GM19238 (cell line): ENCODE results near the gene BACH2.
"Not testable (repeated sequence)": the region's sequence is repeated elsewhere in the genome, so short reads cannot be mapped to it uniquely, and the experiment has no call there.

Source experiments
- DNase-seq: peaks from one replicate; pipeline ENCODE4 v3.0.0; 2011; ENCODE audit warnings: low spot score; ENCODE audit not compliant: insufficient read length

The BACH2 gene

DNA sequence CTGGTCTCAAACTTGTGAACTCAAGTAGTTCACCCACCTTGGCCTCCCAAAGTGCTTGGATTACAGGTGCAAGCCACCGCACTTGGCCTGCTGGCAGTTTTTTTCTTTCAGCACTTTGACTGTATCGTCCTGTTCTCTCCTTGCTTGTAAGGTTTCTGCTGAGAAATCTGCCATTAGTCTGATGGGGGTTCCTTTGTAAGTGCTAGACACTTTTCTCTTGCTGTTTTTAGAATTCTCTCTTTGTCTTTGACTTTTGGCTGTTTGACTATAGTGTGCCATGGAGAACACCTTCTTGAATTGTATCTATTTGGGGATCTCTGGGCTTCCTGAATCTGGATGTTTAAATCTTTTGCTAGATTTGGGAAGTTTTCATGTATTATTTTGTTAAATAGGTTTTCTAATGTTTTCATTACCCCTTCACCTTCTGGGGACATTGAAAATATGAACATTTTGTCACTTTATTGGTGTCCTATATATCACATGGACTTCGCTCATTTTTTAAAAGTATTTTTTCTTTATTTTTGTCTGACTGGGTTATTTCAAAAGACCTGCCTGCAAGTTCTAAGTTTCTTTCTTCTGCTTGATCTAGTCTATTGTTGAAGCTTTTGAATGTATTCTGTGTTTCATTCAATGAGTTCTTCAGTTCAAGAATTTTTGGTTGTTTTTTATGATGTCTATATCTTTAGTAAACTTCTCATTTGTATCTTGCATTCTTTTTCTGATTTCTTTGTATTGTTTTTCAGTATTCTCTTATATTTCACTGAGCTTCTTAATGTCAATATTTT lies 380.3 kb downstream of the BACH2 start:
- DNase-seq: no peak

DNA sequence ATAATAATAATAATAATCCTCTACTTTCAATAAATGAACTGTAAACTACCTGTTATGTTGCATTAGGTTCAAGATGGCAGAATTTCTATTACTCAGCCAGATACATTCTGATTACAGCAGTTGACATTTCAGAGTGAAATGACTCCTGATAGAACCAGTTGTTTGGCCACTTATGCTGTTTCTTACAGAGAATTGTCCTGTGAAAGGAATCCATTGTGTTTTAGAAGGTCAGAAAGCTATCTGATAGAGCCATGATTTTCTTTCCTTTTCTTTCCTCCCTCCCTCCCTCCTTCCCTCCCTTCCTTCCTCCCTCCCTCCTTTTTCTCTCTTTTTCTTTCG lies 385.8 kb downstream of the BACH2 start:
- no peak for DNase-seq

DNA sequence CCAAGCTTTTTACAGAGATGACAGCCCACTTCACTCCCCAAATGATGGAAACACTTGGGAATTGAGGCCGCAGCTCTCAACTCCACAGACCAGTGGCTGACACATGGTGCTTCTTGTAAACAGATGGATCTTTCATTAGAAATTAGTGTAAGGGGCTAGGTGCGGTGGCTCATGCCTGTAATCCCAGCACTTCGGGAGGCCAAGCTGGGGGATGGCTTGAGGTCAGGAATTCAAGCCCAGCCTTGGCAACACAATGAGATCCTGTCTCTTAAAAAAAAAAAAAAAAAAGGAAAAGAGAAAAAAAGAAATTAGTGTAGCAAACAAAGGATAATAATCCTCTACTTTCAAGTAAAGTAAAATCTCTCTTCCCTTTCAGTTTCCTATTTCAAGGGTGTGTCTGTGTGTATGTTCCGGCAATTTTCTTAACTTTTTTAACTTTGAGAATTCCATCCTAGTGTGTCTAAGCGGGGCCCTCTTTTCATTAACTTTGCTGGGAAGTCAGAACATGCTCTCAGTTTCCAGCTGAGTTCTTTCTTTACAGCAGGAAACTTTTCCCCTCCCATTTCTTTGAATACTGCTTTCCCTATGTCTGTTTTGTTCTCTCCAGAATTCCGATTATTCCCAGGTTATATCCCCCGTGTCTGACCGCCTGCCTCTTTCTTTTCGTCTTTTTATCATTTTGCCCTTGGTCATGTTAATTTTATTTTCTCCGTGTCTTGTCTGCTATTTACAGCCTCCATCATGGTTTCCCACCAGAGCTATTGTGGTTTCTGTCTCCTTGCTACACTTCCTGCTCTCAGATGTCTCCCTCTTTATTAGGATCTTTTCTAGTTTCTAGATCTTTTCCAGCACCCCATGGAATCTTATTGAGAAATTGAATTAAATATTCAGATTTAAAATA lies 386.4 kb downstream of the BACH2 start:
- not testable (repeated sequence) for DNase-seq

DNA sequence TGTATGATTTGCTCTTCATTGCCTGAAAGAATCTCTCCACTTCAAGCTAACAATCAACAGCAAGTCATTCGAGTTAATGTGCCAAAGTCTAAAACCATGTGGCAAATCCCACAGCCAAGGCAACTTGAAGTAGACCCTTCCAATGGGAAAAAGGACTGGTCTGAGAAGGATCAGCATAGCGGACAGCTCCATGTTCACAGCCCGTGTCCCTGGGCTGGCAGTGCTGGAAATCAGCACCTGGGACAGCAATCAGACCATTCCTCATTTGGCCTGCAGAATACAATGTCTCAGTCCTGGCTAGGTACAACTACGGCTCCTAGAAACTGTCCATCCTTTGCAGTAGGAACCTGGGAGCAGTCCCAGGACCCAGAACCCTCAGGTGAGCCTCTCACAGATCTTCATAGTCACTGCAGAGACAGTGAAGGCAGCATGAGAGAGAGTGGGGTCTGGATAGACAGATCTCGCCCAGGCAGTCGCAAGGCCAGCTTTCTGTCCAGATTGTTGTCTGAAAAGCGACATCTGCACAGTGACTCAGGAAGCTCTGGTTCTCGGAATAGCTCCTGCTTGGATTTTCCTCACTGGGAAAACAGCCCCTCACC lies 401.3 kb downstream of the BACH2 start:
- no peak for DNase-seq

DNA sequence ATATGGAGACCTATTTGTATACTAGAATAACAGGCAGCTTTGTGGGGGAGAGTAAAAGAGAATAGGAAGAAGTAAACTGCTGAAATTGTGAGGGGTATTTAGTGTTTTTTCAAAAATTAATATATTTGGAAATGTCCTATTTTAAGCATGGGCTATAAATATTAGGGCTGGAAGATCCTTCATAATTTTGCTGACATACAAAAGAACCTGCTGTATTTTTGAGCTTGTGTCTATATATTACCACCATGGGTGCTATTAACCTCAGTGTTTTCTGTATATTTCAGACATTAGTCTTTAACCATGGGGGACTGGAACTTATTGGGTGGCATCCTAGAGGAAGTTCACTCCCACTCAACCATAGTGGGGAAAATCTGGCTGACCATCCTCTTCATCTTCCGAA lies 402.5 kb downstream of the BACH2 start, which contains the start of gene GJA10:
GJA10 (plus strand) TSS at position 301 of the 400 bp plus-strand sequence; CDS start at position 301, 0 bp downstream.
- DNase-seq: no peak

DNA sequence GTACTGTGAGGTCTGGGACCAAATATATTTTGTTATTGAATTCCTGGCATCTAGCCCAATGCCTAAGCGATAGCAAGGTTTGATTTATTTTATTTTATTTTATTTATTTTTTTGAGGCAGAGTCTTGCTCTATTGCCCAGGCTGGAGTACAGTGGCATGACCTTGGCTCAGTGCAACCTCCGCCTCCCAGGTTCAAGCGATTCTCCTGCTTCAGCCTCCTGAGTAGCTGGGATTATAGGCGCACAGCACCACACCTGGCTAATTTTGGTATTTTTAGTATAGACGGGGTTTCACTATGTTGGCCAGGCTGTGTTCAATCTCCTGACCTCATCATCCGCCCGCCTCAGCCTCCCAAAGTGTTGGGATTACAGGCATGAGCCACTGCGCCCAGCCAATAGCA lies 404.1 kb downstream of the BACH2 start:
- not testable (repeated sequence) for DNase-seq

DNA sequence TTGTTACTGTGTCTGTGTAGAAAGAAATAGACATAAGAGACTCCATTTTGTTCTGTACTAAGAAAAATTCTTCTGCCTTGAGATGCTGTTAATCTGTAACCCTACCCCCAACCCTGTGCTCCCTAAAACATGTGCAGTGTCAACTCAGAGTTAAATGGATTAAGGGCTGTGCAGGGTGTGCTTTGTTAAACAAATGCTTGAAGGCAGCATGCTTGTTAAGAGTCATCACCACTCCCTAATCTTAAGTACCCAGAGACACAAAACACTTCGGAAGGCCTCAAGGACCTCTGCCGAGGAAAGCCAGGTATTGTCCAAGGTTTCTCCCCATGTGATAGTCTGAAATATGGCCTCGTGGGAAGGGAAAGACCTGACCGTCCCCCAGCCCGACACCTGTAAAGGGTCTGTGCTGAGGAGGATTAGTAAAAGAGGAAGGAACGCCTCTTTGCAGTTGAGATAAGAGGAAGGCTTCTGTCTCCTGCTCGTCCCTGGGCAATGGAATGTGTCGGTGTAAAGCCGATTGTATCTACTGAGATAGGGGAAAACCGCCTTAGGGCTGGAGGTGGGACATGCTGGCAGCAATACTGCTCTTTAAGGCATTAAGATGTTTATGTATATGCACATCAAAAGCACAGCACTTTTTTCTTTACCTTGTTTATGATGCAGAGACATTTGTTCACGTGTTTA lies 405.7 kb downstream of the BACH2 start:
- not testable (repeated sequence) for DNase-seq

DNA sequence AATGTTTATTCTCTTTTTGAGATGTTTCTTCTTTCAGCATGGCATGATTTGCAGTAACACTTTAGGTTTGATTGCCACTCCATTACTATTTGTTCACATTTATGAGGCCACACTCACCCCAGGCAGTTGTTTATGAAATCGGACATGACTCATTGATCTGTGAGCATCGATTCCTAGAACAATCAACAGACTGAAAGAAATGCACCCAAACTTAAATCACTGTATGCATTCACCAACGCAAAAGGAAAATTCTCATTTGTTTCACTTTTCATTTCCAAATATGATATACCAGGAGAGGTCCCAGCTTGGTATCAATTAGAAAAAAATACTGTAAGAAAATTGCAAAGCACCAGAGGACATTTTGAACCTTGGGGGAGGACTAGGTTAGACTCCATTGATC lies 407.8 kb downstream of the BACH2 start:
- DNase-seq: no peak

DNA sequence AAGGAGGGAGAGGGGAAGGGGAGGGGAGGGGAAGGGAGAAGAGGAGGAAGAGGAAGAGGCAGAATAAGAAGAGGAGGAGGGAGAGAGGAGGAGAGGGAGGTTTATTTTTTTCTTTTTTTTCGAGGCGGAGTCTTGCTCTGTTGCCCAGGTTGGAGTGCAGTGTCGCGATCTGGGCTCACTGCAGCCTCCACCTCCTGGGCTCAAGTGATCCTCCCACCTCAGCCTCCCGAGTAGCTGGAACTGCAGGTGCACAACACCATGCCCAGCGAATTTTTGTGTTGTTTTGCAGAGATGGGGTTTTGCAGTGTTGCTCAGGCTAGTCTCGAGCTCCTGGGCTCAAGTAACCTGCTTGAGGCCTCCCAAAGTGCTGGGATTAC lies 408.5 kb downstream of the BACH2 start:
- no peak for DNase-seq

DNA sequence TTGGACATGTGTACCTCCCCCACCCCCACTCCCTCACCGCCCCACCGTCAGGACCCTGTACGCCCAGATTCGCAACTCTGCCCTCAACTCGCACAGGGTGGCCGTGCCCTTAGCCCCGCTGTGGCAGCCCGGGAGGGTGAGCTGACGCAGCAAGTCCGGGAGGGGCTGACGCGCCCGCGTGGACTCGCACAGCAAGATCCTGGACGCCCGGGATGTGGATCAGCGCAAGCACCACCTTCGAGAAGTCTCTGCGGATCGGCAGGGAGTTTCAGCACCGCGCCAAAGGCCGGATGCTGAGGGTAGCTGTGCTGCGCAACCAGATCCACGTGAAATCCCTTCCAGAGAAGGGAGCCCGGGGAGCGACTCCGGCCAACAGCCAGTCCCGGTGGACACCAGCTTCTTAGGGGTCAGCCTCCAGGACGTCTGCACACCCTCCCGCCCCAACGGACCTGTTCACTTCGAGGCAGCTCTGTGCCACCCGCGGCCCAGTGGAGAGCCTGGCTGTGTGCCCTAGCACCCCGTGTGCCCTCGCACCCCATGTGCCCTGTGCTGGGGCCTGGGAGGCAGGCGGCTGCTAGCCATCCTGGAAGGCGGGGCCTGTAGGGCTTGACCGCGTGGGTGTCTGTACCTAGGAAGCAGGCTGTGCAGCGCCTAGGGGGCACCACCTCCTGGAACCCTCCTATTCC lies 409.0 kb downstream of the BACH2 start:
- DNase-seq: no peak

DNA sequence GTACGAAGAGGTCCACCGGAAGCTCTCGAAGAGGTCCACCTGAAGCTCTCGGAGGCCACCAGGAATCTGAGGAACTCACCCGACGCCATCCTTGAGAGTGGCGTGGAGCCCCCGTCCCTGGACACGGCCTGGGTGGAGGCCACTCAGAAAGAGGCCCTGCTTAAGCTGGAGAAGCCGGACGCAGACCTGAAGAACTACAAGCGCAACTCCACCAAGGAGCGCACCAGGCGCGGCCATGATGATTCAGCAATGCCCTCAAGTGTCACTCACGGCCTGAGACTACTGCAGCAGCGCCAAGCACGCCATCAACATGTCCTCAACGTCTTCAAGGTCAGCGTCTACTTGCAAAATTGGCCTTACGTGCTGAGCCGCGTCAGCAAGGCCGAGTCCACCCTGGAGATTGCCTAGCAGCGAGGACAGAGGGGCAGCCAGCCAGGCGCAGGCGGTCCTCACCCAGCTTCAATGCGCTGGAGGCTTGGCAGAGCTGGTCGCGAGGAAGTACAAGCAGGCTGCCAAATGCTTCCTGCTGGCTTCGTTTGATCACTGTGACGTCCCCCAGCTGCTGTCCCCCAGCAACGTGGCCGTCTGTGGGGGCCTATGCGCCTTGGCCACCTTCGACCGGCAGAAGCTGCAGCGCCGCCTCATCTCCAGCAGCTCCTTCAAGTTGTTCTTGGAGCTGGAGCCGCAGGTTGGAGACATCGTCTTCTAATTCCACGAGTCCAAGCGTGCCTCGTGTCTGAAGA lies 410.1 kb downstream of the BACH2 start:
- no peak for DNase-seq
